Stimulated activated CD8-positive, alpha-beta memory T cell treated with anti-CD3 and anti-CD28 coated beads, Interleukin-12 subunit alpha, Interleukin-12 subunit beta, amount 100 ng/mL, for 24 hours (primary cell): ENCODE measurements around the gene MAFF.
"Not testable (repeated sequence)": the region's sequence is repeated elsewhere in the genome, so short reads cannot be mapped to it uniquely, and the experiment has no call there.

ENCODE experiments used
- DNase-seq: peaks from one replicate; pipeline ENCODE4 v3.0.0-alpha.2; 2020; ENCODE audit errors: extremely low read depth

The MAFF gene

GRCh38 chr22:38177571-38177925 is 24.2 kb upstream of the MAFF start:
- not testable (repeated sequence) for DNase-seq

GRCh38 chr22:38177926-38178604 is 23.7 kb upstream of the MAFF start:
- no peak for DNase-seq

- DNase-seq: not testable (repeated sequence)
These were observed 23.2 kb upstream of the MAFF start for GRCh38 chr22:38178605-38178937.

GRCh38 chr22:38180841-38181452 is 20.8 kb upstream of the MAFF start:
- DNase-seq: no peak

GRCh38 chr22:38181453-38182200 is 20.2 kb upstream of the MAFF start, which contains the start of gene PLA2G6:
PLA2G6 (minus strand) TSS chr22:38181830; CDS start chr22:38169426, 12,404 bp downstream.
- peak; percentile 90 for DNase-seq

- DNase-seq: no peak
These were observed 17.0 kb upstream of the MAFF start for GRCh38 chr22:38184788-38185187.

- no peak for DNase-seq
These were observed 15.4 kb upstream of the MAFF start for GRCh38 chr22:38186429-38186828.

GRCh38 chr22:38187413-38188212 is 14.2 kb upstream of the MAFF start:
- no peak for DNase-seq

GRCh38 chr22:38189104-38189503 is 12.7 kb upstream of the MAFF start:
- DNase-seq: no peak

GRCh38 chr22:38190581-38190980 is 11.2 kb upstream of the MAFF start:
- no peak for DNase-seq

- DNase-seq: no peak
These were observed 10.7 kb upstream of the MAFF start for GRCh38 chr22:38191055-38191454.

- DNase-seq: no peak
These were observed 9.9 kb upstream of the MAFF start for GRCh38 chr22:38191731-38192474.

GRCh38 chr22:38192475-38192863 is 9.3 kb upstream of the MAFF start:
- no peak for DNase-seq

GRCh38 chr22:38193580-38193979 is 8.2 kb upstream of the MAFF start:
- DNase-seq: no peak

GRCh38 chr22:38196791-38197419 is 4.9 kb upstream of the MAFF start:
- DNase-seq: no peak

GRCh38 chr22:38199826-38200559 is 1.8 kb upstream of the MAFF start:
- DNase-seq: no peak

GRCh38 chr22:38201371-38201710 is 453 bp upstream of the MAFF start:
- no peak for DNase-seq

- DNase-seq: peak; percentile 24
These were observed 769 bp downstream of the MAFF start for GRCh38 chr22:38202437-38203089.

GRCh38 chr22:38203090-38203810 is 1.5 kb downstream of the MAFF start:
- no peak for DNase-seq
